ENCODE results near the gene GHR.

DNA sequence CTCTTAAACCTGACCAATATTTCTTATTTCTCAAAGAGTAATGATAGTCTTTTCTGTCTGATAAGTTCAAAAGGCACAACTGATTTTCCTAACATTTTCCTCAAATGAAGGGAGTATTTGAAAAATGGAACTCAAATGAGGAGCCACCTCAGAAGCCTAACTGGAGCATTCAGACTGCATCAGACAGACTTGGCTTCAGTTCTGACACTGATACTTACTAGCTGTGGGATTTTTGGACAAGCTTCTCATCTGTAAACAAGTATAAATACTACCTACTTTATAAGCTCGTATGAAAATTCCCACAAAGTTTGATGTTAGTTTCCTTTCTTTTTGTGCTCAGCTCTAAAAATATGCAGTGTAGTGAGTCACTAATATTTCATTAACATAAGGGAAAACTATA, 225.7 kb downstream of the GHR start:
- TF ChIP-seq CTCF (IDR thresholded peaks at IDR 0.05; ENCODE audit: borderline replicate concordance, extremely low read depth, low read length, poor library complexity, severe bottlenecking) (no peak), EZH2 (IDR thresholded peaks at IDR 0.05; ENCODE audit: borderline replicate concordance, low read depth, low read length, severe bottlenecking) (no peak)

Data from DND-41 (cell line).